Activated CD4-positive, alpha-beta T cell treated with anti-CD3 and anti-CD28 coated beads for 36 hours (primary cell): ENCODE measurements around the gene PHF19. TPM values are rescaled to one million over a fixed set of nuclear protein-coding genes. Genes with fewer than 3 reads are reported as not detected.

Source experiments
- ATAC-seq: fragments of 200-7000 bp; cut with Tn5 transposase; one replicate; pipeline ENCODE4 v1.10.0; 2021; ENCODE audit warnings: mild to moderate bottlenecking, moderate library complexity
- CTCF ChIA-PET: fragments of 350-600 bp; sonication (Branson Sonifier 250); formaldehyde crosslinking; loops from one replicate; lab custom pipeline; 2021; ENCODE audit warnings: antibody characterized with exemption; lab: Charles Lee
- POLR2A ChIA-PET: fragments of 350-600 bp; sonication (Branson Sonifier 250); formaldehyde crosslinking; loops from one replicate; lab custom pipeline; 2021; ENCODE audit warnings: antibody characterized with exemption, inconsistent platforms; lab: Charles Lee
- DNase-seq: peaks from one replicate; pipeline ENCODE4 v3.0.0-alpha.2; 2020
- H3K27ac Mint-ChIP-seq: one replicate; pipeline ENCODE4 v1.8.0; 2021; ENCODE audit warnings: mixed read lengths
- H3K27me3 Mint-ChIP-seq: one replicate; pipeline ENCODE4 v1.8.0; 2021; ENCODE audit warnings: mixed read lengths
- H3K36me3 Mint-ChIP-seq: one replicate; pipeline ENCODE4 v1.8.0; 2021; ENCODE audit warnings: low read depth, mixed read lengths
- H3K4me1 Mint-ChIP-seq: one replicate; pipeline ENCODE4 v1.8.0; 2021; ENCODE audit warnings: mixed read lengths
- H3K4me3 Mint-ChIP-seq: one replicate; pipeline ENCODE4 v1.8.0; 2021; ENCODE audit warnings: mild to moderate bottlenecking, moderate library complexity, mixed read lengths
- H3K9me3 Mint-ChIP-seq: one replicate; pipeline ENCODE4 v1.8.0; 2021; ENCODE audit warnings: low read depth, mixed read lengths
- intact Hi-C, 2 experiments: fragments of 100-400 bp; cut with DNase I in 1 of 2; cut with micrococcal nuclease in 1 of 2; formaldehyde crosslinking; loops; one replicate each; pipeline versions ENCODE4 v1.14.2 to v1.15.1; 2022 to 2024; cut with DNase I, micrococcal nuclease
- total RNA-seq, 2 experiments: library from RNA; stranded (reverse); gene quantifications; one replicate each; pipeline ENCODE4 v1.2.3, GENCODE V29; 2021

The PHF19 gene
- total RNA-seq, 2 experiments from 2014 or later = 168 to 169 TPM

DNA sequence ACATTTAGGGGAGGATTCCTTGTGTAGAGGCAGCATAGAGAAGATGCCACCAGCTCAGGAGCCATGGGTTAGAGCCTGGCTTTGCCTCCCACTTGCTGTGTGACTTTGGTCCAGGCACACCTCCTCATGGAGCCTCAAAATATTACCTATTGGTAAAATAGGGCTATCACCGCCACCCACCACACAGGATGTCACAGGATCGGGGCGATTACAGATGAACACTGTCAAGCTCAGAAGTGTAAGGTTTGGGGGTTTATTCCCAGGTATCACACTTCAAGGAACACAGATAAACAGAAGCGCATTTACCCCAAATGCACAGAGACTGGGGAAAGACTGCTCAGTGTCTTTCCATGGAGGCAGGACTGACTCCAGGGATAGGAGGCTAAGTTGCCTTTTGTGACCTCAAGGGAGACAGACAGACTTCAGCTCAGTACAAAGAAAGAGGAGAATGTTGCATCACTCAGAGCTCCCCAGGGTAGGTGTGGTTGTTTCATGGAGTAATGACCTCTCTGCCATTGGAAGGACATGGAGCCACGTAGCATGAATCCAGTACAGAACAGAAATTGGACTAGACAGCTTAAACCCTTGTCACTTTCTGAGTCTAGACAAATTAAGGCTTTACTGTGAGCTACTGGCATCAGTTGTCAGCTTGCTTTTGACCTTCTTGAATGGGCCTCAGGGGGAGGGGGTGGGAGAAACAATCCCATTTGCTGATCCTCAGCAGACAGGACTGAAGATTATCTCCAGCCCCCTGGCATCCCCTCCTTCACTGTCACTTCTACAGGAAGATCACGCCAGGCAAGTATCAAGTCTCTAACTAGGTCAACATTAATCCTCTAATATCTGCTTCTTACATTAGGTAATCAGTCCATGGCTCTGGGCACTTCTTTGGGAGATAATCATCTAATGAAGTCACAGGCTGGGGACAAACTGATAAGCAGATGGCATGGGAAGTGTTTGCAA lies 43.1 kb upstream of the PHF19 start:
- Mint-ChIP-seq H3K27me3 (no peaks in the 10 kb centered on the region), H3K36me3 (peaks cover 94% of the 10 kb centered on the region), H3K4me1 (peaks cover 79% of the 10 kb centered on the region), H3K9me3 (no peaks in the 10 kb centered on the region), H3K4me3 (peak overlapping the region; percentile 90), H3K27ac (peak overlapping the region; percentile 90)
- ChIA-PET POLR2A (interaction anchor here (1.2 kb wide), 1 partner anchor 9 kb away, joined by 4 read pairs; no protein-coding TSS in a partner anchor), CTCF (interaction anchor here (0.7 to 1.1 kb wide), 3 partner anchors 9 to 18 kb away, joined by 3 to 5 read pairs (median 3); no protein-coding TSS in a partner anchor)
- DNase-seq = no peak
- ATAC-seq = no peak
- intact Hi-C loops = no loop called here

DNA sequence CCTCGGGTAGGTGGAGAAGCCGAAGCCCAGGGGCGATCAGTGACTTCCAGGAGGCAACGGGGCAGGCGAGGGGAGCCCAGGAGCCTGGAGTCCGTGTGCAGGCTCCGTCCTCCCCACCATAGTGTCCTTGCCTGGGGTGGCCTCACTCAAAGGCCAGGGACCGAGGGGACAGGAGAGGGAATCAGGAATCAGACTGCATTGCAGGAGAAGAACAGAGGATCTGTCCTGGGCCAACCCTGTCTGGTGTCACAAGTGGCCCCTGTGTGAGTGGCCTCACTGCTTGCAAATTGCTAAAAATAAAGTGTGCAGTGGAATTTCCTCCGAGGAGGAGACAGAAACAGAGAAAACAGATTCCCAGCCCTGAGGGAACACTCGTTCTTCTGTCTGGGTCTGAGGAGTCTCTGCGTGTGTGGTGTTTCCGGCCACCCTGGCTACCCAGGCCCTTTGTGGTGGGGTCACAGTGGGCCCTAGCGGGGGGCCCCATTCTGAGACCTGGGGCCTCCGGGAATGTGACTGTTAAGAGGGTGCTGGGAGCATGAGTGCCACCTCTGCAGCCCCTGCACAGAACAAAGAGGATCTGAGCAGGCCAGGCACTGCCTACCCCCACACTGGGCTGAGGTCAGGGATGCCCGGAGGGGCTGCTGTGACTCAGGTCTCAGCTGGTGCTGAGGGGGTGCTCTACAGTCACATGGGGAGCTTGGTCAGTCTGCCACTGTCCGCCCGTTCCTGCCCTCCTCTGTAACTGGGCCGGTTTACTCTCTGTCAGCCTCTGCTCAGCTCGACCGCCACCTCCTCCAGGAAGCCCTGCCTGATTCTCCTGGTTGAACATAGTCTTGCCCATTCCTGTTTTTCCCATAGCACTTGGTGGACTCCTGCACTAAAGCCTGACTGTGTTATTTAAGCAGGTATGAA lies 42.2 kb upstream of the PHF19 start:
- CTCF ChIA-PET = interaction anchor here (0.7 to 2.0 kb wide), 2 partner anchors 10 to 12 kb away, joined by 5 read pairs; no protein-coding TSS in a partner anchor
- no peaks in the 10 kb centered on the region for H3K27me3 Mint-ChIP-seq
- H3K9me3 Mint-ChIP-seq = no peaks in the 10 kb centered on the region
- DNase-seq = peak; percentile 4
- H3K36me3 Mint-ChIP-seq = peaks cover 94% of the 10 kb centered on the region
- no peak for ATAC-seq
- POLR2A ChIA-PET = no interaction called here
- intact Hi-C loops = no loop called here
- peak overlapping the region; percentile 90 for H3K4me3 Mint-ChIP-seq
- H3K4me1 Mint-ChIP-seq = peaks cover 84% of the 10 kb centered on the region
- peak overlapping the region; percentile 90 for H3K27ac Mint-ChIP-seq

DNA sequence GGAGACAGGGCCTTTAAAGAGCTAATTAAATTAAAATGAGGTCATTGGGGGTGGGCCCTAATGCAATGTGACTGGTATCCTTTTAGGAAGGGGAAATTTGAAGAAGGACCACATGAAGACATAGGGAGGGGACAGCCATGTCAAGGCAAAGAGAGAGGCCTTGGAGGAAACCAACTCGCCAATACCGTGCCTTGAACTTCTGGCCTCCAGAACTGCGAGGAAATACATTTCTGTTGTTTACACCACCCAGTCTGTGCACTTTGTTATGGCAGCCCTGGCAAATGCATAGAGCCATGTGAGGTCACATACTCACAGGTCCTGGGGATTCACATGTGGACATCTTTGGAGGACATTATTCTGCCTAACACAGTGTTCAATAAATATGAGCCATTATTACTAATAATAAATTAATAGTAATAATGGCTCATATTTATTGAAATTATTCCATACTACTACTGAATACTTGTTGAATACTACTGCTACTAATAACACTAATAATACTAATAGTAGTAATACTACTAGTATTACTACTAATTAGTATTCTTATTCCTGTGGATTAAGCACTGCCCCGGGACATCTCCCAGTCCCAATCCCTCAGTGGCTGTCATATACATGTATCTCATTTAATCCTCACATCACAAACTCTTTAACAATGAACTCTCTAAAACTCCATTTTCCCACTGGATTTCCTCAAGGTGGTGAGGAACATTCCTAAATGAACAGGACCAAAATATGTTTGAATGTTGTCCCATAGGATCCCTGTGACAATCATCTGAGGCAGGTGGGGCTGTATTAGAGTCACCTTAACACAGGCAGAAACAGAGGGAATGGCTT lies 41.2 kb upstream of the PHF19 start:
- Mint-ChIP-seq H3K4me1 (peaks cover 85% of the 10 kb centered on the region), H3K9me3 (no peaks in the 10 kb centered on the region), H3K27me3 (no peaks in the 10 kb centered on the region), H3K36me3 (peaks cover 94% of the 10 kb centered on the region), H3K4me3 (peak overlapping the region; percentile 90), H3K27ac (peak overlapping the region; percentile 88)
- CTCF ChIA-PET = interaction anchor here (0.6 to 2.0 kb wide), 5 partner anchors 11 to 163 kb away, joined by 3 to 5 read pairs (median 3); no protein-coding TSS in a partner anchor
- peak; percentile 8 for DNase-seq
- POLR2A ChIA-PET = interaction anchor here (1.0 kb wide), 1 partner anchor 15 kb away, joined by 3 read pairs; no protein-coding TSS in a partner anchor
- intact Hi-C loops = no loop called here
- ATAC-seq = no peak

DNA sequence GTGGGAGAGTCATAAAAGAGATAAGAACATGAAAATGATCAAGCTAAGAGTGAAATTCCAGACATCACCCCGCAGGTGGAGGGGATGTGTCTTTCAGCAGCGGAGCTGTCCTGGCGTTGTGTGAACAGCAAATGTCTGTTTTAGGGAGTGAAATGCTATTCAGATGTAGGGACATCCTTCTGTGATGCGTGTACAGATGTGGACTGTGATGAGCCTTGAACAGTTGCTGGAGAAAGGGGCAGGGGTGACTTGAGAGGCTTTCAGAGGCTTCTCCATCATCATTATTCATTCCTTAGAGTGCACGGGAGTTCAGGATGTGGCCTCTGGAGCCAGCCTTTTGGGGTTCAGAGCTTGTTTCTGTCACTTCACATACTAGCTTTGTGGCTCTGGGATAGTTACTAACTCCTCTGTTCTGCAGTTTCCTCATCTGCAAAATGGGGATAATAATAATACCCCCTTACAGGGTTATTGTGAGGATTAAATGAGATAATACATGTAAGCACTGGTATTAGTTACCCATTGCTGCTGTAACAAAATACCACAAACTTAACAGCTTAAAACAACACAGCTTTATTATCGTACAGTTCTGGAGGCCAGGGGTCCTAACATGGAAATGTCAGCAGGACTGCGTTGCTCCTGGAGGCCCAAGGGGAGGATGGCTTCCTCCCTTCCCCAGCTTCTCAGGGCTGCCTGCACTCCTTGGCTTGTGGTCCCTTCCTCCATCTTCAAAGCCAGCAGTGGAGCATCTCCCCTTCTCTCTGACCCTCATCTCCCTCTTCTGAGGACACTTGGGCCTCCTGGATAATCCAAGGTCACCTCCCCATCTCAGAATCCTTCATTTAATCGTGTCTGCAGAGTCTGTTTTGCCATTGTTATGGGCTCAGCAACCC lies 40.2 kb upstream of the PHF19 start:
- POLR2A ChIA-PET = interaction anchor here (0.5 to 1.8 kb wide), 6 partner anchors 7 to 24 kb away, joined by 3 to 9 read pairs (median 4); no protein-coding TSS in a partner anchor
- DNase-seq = peak; percentile 8
- H3K4me1 Mint-ChIP-seq = peaks cover 87% of the 10 kb centered on the region
- peak overlapping the region; percentile 41 for H3K4me3 Mint-ChIP-seq
- H3K27me3 Mint-ChIP-seq = no peaks in the 10 kb centered on the region
- no peak for ATAC-seq
- H3K36me3 Mint-ChIP-seq = peaks cover 94% of the 10 kb centered on the region
- H3K9me3 Mint-ChIP-seq = no peaks in the 10 kb centered on the region
- CTCF ChIA-PET = interaction anchor here (0.6 to 2.0 kb wide), 11 partner anchors 8 to 162 kb away, joined by 3 to 13 read pairs (median 3); no protein-coding TSS in a partner anchor
- H3K27ac Mint-ChIP-seq = peak overlapping the region; percentile 67
- intact Hi-C loops = loop anchor here in 1 of 2 experiments (1.0 kb wide), 1 partner anchor 9 kb away; the partner anchor contains the start of gene TRAF1

DNA sequence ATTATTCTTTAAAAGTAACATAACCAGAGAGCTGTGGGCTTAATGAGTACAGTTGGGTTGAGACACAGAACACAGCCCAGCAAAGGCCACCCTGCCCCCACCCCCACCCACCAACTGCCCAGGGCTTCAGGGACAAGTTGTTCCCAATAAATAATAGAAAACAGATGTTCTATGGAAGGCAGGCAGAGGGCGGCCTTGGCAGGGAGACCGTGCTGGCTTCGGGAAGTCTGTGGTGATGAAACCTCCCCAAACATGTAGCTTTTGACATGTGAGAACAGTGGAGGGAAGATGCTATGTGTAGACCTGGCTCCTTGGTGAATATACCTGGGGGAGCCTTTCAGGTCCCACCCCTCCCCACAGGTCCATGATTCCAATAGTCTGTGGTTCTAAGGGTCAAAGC lies 39.6 kb upstream of the PHF19 start:
- ChIA-PET CTCF (interaction anchor here (0.6 to 2.0 kb wide), 13 partner anchors 9 to 161 kb away, joined by 3 to 13 read pairs (median 3); no protein-coding TSS in a partner anchor), POLR2A (interaction anchor here (0.9 to 1.8 kb wide), 5 partner anchors 8 to 70 kb away, joined by 4 to 10 read pairs (median 5); no protein-coding TSS in a partner anchor)
- peaks cover 94% of the 10 kb centered on the region for H3K36me3 Mint-ChIP-seq
- DNase-seq = peak; percentile 8
- intact Hi-C loops = loop anchor here in 1 of 2 experiments (1.0 kb wide), 1 partner anchor 10 kb away; the partner anchor contains the start of gene TRAF1
- H3K9me3 Mint-ChIP-seq = no peaks in the 10 kb centered on the region
- peak overlapping the region; percentile 67 for H3K27ac Mint-ChIP-seq
- no peaks in the 10 kb centered on the region for H3K27me3 Mint-ChIP-seq
- H3K4me1 Mint-ChIP-seq = peaks cover 87% of the 10 kb centered on the region
- peak overlapping the region; percentile 34 for H3K4me3 Mint-ChIP-seq
- no peak for ATAC-seq

DNA sequence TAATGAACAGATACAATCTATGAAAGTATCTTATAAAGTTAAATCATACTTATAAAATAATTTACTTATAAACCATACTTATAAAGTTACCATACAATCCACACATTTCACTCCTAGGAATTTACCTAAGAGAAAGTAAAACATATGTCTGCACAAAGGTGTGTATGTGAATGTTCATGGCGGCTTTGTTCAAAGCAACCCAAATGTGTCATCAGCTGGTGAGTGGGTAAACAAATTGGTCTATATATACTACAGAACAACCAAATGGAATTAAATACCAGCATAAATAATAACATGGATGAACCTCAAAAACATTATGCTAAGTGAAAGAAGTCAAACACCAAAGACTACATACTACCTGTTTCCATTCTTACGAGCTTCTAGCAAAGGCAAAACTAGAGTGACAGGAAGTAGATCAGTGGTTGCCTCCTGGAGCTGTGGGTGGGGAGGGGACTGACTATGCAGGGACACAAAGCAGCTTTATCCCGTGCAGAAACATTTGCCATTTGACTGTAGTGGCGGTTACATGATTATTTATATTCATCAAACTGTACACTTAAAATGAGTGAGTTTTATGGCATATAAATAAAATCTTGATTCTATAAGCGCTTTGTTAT lies 39.0 kb upstream of the PHF19 start:
- peak; percentile 75 for DNase-seq
- peak overlapping the region; percentile 67 for H3K27ac Mint-ChIP-seq
- H3K36me3 Mint-ChIP-seq = peaks cover 94% of the 10 kb centered on the region
- peak; percentile 77 for ATAC-seq
- peaks cover 88% of the 10 kb centered on the region for H3K4me1 Mint-ChIP-seq
- ChIA-PET CTCF (interaction anchor here (0.7 to 2.0 kb wide), 9 partner anchors 9 to 355 kb away, joined by 3 to 13 read pairs (median 3); no protein-coding TSS in a partner anchor), POLR2A (interaction anchor here (0.7 to 1.8 kb wide), 7 partner anchors 9 to 69 kb away, joined by 3 to 10 read pairs (median 5); no protein-coding TSS in a partner anchor)
- no peaks in the 10 kb centered on the region for H3K27me3 Mint-ChIP-seq
- no peaks in the 10 kb centered on the region for H3K9me3 Mint-ChIP-seq
- peak overlapping the region; percentile 28 for H3K4me3 Mint-ChIP-seq
- intact Hi-C loops = loop anchor here in 1 of 2 experiments (1.0 kb wide), 1 partner anchor 10 kb away; the partner anchor contains the start of gene TRAF1

DNA sequence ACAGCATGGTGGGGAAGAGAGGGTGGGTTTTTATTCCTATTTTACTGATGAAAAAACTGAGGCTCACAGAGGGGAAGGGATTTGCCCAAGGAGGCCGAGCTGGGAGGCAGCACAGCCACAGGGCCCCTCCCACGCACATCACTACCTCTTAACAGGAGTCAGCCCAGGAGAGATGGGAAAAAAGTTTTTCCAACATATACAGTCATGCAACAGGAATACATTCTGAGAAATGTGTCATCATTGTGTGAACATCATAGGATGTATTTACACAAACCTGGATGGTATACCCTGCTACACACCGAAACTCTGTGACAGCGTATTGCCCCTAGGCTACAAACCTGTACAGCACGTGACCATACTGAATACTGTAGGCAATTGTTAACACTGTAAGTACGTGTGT lies 38.0 kb upstream of the PHF19 start:
- ATAC-seq (no peak), DNase-seq (no peak)
- Mint-ChIP-seq H3K36me3 (peaks cover 94% of the 10 kb centered on the region), H3K27ac (peak overlapping the region; percentile 73), H3K4me3 (no peak overlapping the region), H3K27me3 (no peaks in the 10 kb centered on the region), H3K4me1 (peaks cover 89% of the 10 kb centered on the region), H3K9me3 (no peaks in the 10 kb centered on the region)
- intact Hi-C loops = no loop called here
- POLR2A ChIA-PET = interaction anchor here (1.1 kb wide), 1 partner anchor 12 kb away, joined by 3 read pairs; no protein-coding TSS in a partner anchor
- CTCF ChIA-PET = interaction anchor here (1.0 kb wide), 1 partner anchor 45 kb away, joined by 3 read pairs; no protein-coding TSS in a partner anchor

DNA sequence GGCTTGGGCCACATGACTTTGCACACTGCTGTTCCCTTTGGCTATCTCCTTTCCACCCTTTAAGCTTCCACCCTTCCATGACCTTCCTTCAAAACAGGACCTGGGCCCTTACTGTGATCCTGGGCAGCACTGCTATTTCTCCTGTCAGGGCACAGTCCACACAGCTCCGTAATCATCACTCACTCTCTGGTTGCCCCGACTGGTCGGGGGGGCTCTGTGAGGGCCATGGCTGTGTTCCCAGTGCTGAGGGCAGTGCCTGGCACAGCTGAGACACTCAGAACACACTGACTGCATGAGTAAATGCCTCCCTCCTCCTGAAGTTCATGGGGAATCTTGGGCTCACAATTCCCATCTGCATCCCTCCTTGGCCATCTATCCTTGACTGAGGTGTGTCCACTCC lies 37.4 kb upstream of the PHF19 start:
- Mint-ChIP-seq H3K36me3 (peaks cover 94% of the 10 kb centered on the region), H3K27ac (peak overlapping the region; percentile 73), H3K4me3 (no peak overlapping the region), H3K4me1 (peaks cover 89% of the 10 kb centered on the region), H3K9me3 (no peaks in the 10 kb centered on the region), H3K27me3 (no peaks in the 10 kb centered on the region)
- ChIA-PET CTCF (interaction anchor here (1.0 kb wide), 1 partner anchor 44 kb away, joined by 3 read pairs; no protein-coding TSS in a partner anchor), POLR2A (interaction anchor here (1.1 kb wide), 1 partner anchor 13 kb away, joined by 3 read pairs; no protein-coding TSS in a partner anchor)
- ATAC-seq (no peak), DNase-seq (peak; percentile 7)
- intact Hi-C loops = no loop called here
